Superior temporal gyrus (tissue), 1 donor: Measurements from ENCODE around the gene MDM1.

Source experiments
- DNase-seq: peaks from one replicate; pipeline ENCODE4 v3.0.0-alpha.2; 2016; ENCODE audit errors: extremely low spot score

Gene MDM1

DNA sequence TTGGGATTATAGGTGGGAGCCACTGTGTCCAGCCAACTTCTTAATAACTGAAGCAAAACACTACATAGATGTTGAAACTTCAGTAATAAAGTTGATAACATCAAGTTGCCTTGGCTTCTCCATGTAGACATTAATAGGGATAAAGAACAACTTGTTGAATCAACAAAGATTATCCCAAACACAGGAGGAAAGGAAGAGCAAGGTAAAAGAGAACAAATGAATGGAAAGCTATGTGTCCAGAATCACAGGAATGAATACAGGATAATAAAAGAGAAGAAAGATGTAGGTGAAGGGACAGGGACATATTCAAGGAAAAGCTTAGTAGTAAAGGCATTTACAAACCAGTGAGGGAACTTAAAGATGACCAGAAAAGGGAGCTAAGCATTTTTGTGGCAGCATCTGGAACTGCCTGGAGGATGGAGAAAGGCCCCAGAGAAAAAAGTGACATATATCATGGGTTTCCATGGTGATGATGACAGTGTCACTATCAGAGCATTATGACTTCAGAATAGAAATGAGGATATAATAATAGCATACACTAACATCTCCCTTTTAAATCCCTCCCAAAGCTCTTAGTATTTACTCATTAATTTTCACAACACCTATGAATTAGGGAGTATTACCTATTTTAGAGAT is 24.0 kb upstream of the MDM1 start:
- no peak for DNase-seq

- no peak for DNase-seq
Observed at GRCh38 chr12:68354977-68355541, 22.9 kb upstream of the MDM1 start.

- no peak for DNase-seq
Observed at GRCh38 chr12:68352067-68352466, 19.9 kb upstream of the MDM1 start.

DNA sequence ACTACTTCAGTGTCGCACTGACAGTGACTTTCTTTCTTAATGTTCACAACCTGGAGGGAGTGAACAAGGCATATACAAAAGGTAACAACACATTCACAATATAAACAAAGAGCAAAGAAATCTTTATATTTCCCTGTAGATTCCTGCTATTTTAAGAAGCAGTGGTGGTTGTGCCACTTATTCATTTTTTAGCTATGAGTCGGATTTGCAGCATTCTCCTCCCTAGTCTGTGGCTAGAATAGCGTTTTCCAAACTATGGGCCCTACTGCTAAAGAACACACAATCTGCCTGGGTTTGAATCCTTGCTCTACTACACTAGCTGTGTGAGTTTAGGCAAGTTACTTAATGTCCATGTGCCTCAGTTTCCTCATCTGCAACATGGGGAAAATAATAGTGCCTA is 18.6 kb upstream of the MDM1 start:
- no peak for DNase-seq

DNA sequence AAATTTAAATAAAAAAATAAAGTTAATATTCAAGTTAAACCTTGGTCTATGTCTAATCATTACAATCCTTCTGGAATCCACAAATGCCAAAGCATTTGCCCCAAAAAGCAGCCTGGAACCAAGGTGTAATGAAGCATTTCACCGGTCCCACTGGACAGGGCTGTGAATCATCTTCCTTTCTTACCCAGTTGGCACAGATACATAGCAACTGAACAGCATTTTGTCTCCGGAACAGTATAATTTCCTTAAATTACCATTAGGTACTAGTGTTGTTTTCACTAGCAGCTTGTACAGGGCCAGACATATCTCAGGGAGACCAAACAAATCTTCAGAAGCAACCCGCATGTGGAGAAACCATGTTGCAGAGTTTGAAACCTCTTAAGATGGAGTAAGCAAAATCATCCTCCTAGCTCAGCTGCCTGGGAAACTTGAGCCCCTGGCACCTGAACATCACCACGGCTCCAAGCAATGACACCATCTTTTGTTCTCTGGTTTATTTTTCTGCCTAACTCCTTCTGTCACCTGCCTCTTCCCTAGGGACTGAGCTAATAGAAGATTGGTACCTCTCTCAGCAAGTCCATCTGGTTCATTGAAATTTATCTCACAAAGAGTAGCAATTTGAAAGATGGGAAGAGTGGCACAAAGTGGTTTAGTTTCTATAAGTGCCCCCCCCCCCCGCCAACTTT is 17.9 kb upstream of the MDM1 start:
- no peak for DNase-seq

GRCh38 chr12:68349220-68349621 is 17.1 kb upstream of the MDM1 start:
- DNase-seq: no peak

GRCh38 chr12:68348419-68348818 is 16.3 kb upstream of the MDM1 start:
- DNase-seq: no peak

DNA sequence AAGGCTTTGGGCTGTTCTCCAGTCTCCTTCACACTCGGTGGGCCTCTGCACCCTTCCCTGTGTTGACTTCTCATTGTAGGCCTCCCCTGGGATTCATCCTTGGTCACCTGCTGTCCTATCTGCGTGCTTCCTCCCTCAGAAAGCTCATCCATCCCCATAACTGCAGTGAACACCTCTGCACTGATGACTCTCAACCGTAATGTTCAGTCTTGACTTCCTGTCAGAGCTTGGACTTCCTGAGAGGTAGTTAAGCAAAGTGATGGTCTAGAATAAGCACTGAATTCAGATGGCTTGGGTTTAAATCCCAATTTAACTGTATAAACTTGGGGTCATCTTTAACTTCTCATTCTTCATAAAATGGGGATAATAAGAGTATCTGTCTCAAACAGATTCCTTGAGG is 13.6 kb upstream of the MDM1 start:
- DNase-seq: no peak

GRCh38 chr12:68344126-68344525 is 12.0 kb upstream of the MDM1 start:
- no peak for DNase-seq

DNA sequence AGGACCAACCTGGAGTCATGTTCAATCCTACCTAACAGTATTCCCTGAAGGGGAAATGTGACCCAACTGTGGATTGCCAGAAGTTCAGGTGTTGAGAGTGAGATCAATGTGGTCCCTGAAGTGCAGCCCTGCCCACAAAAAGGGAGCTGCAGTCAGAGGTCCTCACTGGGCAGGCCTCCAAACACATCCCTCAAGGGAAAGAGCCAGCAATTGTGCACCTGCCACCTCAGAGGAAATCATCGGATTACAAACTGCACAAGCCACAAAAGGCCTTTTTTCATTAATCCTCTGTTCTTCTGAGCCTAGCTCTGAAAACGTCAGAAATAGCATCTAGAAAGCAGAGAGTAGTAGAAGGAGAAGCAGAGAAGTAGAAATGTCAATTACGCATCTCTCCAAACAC is 10.8 kb upstream of the MDM1 start:
- DNase-seq: no peak

GRCh38 chr12:68341822-68342221 is 9.7 kb upstream of the MDM1 start:
- no peak for DNase-seq

DNA sequence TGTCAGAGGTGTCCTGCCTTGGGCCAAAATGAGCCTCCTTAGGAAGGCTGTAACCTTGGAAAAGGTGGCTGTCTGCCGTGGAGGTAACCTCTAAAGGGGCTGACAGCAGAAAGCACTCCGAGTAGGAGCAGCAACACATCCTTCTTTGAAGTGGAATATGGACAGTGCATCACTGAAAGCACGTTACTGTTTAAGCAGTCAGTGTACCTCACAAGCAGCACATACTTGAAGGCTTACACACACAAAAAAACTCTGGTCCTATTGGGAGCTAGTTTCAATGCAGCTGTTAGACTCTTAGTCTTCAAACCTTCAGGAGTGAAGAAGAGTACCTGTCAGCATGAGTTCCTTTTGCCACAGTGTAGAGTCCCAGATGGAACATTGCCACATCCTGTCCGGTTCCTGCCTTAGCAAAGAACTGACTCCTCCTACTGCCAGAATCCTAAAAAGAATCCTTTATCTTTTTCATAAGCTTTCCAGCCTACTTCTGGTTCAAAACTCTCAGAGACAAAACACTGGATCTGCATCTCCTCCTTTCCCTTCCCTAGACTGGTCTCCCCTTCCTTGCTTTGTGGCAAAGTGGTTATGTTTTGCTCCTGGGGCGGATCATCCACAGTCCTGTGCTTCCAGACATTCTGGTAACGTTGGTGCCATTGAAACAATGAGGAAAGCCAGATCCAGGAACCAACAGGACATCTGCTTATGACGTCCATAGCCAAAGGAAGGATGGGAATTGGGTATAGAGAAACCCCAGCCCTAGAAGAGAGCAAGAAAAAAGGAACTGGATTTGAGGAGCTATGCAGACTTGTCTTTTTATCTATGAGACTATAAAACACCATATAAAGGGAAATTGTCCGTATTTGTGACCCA is 8.5 kb upstream of the MDM1 start:
- DNase-seq: no peak

GRCh38 chr12:68336889-68337303 is 4.7 kb upstream of the MDM1 start:
- DNase-seq: no peak

DNA sequence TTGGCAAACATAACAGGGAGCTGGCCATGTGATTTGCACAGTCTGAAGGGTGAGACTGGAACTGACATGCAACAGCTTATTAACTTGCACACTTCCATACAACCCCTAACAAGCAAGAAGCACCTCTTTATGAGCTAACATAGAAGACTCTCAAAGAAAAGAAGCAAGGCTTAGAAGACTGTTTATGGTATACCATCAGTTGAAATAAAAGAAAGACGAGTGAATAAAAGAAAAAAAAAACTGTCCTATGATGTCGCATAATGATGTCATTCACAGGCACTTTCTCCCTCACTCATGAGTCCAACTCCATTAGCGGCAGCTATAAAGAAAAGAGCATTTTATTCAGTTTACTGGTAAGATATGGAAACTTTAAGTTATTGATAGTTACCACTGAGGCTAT is 3.3 kb upstream of the MDM1 start:
- no peak for DNase-seq

DNA sequence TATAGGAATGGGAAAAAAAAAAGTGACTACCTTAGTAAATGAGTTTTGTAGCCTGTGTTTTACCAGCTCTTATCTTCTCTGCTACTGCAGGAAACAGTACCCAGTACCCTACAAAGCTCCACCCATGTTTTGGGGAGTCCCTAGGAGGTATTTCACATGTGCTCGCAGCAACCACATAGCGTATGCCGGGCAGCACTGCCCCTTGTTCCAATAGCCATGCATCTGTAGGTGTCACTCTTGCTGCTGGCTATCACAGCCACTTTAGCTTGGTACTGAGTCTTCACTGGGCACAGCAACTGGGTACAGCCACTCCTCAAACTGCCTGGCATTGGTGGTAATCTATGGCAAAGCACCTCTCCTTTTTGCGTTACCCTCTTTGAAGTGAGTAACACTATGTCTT is 2.0 kb upstream of the MDM1 start:
- DNase-seq: no peak

DNA sequence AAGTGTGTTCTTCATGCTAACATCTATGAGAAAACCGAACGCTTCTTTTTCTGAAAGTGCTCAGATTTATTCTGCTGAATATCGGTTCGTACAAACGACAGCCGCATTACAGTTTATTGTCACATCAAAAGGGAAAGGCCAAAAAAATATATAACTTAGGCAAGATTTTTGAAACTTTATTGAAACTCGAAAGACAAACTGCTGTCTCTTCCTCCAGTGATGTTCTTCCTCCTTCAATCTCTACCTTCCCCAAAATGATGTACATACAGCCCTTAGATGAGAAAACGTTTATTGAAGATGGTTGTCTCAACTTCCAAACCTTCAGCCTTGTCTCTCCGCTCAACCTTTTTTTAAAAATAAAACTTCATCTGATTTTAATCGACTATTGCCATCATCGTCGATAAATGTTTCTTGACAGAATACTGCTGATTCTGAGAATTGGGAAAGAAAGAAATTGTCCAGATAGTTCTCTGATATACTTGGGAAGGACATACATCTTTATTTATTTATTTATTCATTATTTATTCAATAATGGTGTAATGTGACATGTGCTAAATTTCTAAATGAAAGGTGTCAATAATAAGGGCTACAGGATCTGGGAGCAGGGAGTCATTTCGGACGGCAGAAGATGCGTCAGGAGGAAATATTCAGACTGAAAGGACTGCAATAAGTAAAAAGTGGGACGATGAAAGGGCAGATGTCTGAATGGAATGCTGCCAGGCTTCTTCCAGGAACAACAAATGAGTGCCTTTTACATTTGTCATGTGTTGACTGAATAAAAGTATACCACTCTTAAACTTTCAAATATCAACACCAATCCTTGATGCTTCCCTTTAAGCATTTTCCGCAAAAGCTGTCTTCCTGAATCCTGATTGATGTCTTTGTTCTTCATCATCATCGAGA is 817 bp upstream of the MDM1 start:
- no peak for DNase-seq

DNA sequence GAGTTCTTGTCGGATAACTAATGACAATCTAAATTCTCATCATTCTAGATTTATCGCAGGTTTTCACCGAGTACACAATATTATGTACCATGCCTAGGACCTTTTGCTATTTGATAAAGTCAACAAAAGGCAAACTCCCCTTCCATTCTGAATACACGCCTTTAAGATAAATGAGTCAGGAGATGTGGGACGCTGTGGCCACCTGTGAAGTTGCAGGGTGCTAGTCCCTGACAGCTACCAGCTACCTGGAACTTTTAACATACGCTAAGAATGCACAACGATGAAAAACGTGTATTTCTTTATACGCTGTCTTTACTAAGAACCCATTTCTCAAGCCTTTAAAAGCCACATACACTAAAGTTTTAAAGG is 678 bp downstream of the MDM1 start:
- DNase-seq: no peak

- no peak for DNase-seq
Observed at GRCh38 chr12:68327896-68328295, 4.3 kb downstream of the MDM1 start.

GRCh38 chr12:68326716-68327115 is 5.4 kb downstream of the MDM1 start:
- no peak for DNase-seq

DNA sequence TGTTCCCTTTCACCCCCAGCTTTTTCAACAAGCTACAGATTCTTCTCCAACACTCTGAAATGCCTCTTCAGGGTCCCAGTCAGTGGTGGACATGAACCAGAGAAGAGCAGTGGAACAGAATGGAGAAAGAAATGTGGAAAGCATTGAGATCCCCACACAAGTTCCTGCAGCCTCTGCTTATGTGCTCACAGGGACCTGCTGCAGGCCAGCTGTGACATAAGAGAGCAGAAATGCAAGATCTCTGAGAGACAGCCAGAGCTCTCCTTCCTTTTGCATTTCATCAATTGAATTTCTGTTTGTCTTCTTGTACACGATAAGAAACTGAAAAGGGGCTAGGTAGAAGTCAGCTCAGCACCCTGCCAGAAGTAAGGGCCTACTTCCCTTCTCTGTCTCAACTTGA is 6.2 kb downstream of the MDM1 start:
- no peak for DNase-seq

- peak; percentile 6 for DNase-seq
Observed at GRCh38 chr12:68324531-68324930, 7.6 kb downstream of the MDM1 start.

DNA sequence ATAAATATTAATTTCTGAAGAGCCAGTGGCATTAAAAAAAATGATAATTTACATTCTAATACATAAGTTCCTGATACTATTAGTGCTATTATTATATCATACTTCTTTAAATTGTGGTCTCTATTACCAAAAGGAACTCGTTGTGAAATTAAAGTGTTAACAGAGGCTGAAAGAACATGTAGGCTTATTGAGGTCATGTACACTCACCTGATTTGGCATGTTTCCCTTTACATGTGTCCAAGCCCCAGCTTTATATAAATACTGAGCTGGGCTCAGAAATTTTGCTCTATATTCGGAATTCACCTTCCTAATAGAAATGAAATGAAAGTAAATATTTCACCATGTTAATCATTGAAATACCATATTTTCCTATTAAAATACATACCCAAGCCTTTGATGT is 11.0 kb downstream of the MDM1 start:
- no peak for DNase-seq
